ENCODE measurements around the gene STK10. TPM values are rescaled to one million over a fixed set of nuclear protein-coding genes. Genes with fewer than 3 reads are reported as not detected.

STK10 gene
- total and polyA plus RNA-seq, 2 experiments from 2014 or later = 7.5 to 17.8 TPM

GRCh38 chr5:172224996-172225395 is 37.0 kb upstream of the STK10 start:
- no peaks in the 10 kb centered on the region for H3K27me3 ChIP-seq (ENCODE audit: insufficient read depth)
- no peak overlapping the region for H3K4me3 Mint-ChIP-seq
- peaks cover 33% of the 10 kb centered on the region for H3K36me3 Mint-ChIP-seq (ENCODE audit: low read depth)

More at GRCh38 chr5:172224996-172225395, 37.0 kb upstream of the STK10 start:
- no peak for ATAC-seq
- Histone ChIP-seq H3F3A (replicated peaks; ENCODE audit: low read depth) (no peaks in the 10 kb centered on the region), H3K4me3 (no peak overlapping the region), H3K4me1 (ENCODE audit: insufficient read depth) (no peaks in the 10 kb centered on the region), H2AFZ (no peak overlapping the region), H3K36me3 (ENCODE audit: insufficient read depth) (no peaks in the 10 kb centered on the region), H3K9me2 (ENCODE audit: insufficient read depth) (no peaks in the 10 kb centered on the region), H4K20me1 (replicated peaks; ENCODE audit: insufficient read depth) (peaks cover 16% of the 10 kb centered on the region), H3K4me2 (no peak overlapping the region), H3K79me2 (replicated peaks; ENCODE audit: insufficient read depth) (peaks cover 29% of the 10 kb centered on the region), H3K27ac (ENCODE audit: low read depth) (no peak overlapping the region)
- Mint-ChIP-seq H3K9me3 (no peaks in the 10 kb centered on the region), H3K4me1 (peaks cover 7% of the 10 kb centered on the region; the same call in 2 of the 3 replicates), H3K27ac (peak overlapping the region; percentile 61), H3K27me3 (ENCODE audit: insufficient read depth, low read depth, poor library complexity) (no peaks in the 10 kb centered on the region)
- DNase-seq (ENCODE audit: low spot score) = no peak
- TF ChIP-seq ETS1 (IDR thresholded peaks at IDR 0.05) (no peak), CTCF (conservative IDR thresholded peaks at IDR 0.05; ENCODE audit: low read depth in 2 of 2) (no peak), ZNF114 (CRISPR knock-in tag; IDR thresholded peaks at IDR 0.05) (no peak), ZNF331 (CRISPR knock-in tag; IDR thresholded peaks at IDR 0.05; ENCODE audit: low read depth) (no peak), EZH2 (IDR thresholded peaks at IDR 0.05; ENCODE audit: low read depth, unreplicated experiment) (no peak), EZH2phosphoT487 (IDR thresholded peaks at IDR 0.05; ENCODE audit: unreplicated experiment) (no peak), REST (IDR thresholded peaks at IDR 0.05; ENCODE audit: unreplicated experiment) (no peak), CREB1 (CRISPR knock-in tag; IDR thresholded peaks at IDR 0.05; ENCODE audit: low read depth) (no peak), POLR2AphosphoS5 (IDR thresholded peaks at IDR 0.05; ENCODE audit: low read depth) (no peak), JUNB (IDR thresholded peaks at IDR 0.05; ENCODE audit: unreplicated experiment) (no peak), STAT1 (IDR thresholded peaks at IDR 0.05; ENCODE audit: unreplicated experiment) (no peak), NANOG (IDR thresholded peaks at IDR 0.05; ENCODE audit: borderline replicate concordance) (no peak), ZNF462 (CRISPR knock-in tag; IDR thresholded peaks at IDR 0.05) (no peak)
